H1 (cell line): ENCODE data around the gene ZNF277. TPM values are rescaled to one million over a fixed set of nuclear protein-coding genes. Genes with fewer than 3 reads are reported as not detected.

Experiments used
- CTCF ChIA-PET: fragments of 300-600 bp; sonication (Branson Sonifier 250); formaldehyde crosslinking; loops from one replicate; lab custom pipeline; 2021; ENCODE audit not compliant: partially characterized antibody; lab: Charles Lee
- POLR2A ChIA-PET: fragments of 300-600 bp; sonication (Branson Sonifier 250); formaldehyde crosslinking; loops from one replicate; lab custom pipeline; 2021; ENCODE audit warnings: inconsistent platforms; ENCODE audit not compliant: partially characterized antibody; lab: Charles Lee
- DNase-seq, 2 experiments: peaks; one replicate each; pipeline versions ENCODE4 v3.0.0 to v3.0.0-alpha.2; 2010 to 2022; ENCODE audit warnings: low spot score in 2 of 2, low read depth in 1 of 2, mixed read lengths in 1 of 2
- FAIRE-seq: peaks from 2 replicates; lab custom pipeline; 2011; peaks lifted over from hg19 to GRCh38; lab: Jason Lieb, UNC
- H2AFZ ChIP-seq: 2 replicates; pipeline ENCODE4 v1.8.1; 2012; ENCODE audit warnings: low read length, inconsistent platforms
- H2AK5ac ChIP-seq: 2 replicates; pipeline ENCODE4 v1.6.1; 2013; ENCODE audit warnings: low read depth, low read length
- H2BK120ac ChIP-seq: replicated peaks from 2 replicates; pipeline ENCODE3; 2013; ENCODE audit warnings: low read depth, low read length, inconsistent platforms
- H2BK12ac ChIP-seq: 2 replicates; pipeline ENCODE4 v1.6.1; 2013; ENCODE audit warnings: low read depth, low read length
- H2BK15ac ChIP-seq: 2 replicates; pipeline ENCODE4 v1.6.1; 2013; ENCODE audit warnings: low read length
- H2BK20ac ChIP-seq: 2 replicates; pipeline ENCODE4 v1.6.1; 2013; ENCODE audit warnings: low read length
- H2BK5ac ChIP-seq: 2 replicates; pipeline ENCODE4 v1.6.1; 2013; ENCODE audit warnings: low read depth, low read length
- H3K14ac ChIP-seq: 2 replicates; pipeline ENCODE4 v1.6.1; 2013; ENCODE audit warnings: inconsistent platforms; ENCODE audit not compliant: insufficient read length
- H3K18ac ChIP-seq: 2 replicates; pipeline ENCODE4 v1.6.1; 2013; ENCODE audit warnings: low read length; ENCODE audit errors: extremely low read depth
- H3K23ac ChIP-seq: 2 replicates; pipeline ENCODE4 v1.6.1; 2013; ENCODE audit warnings: inconsistent platforms; ENCODE audit not compliant: insufficient read length
- H3K23me2 ChIP-seq: 2 replicates; pipeline ENCODE4 v1.6.1; 2013; ENCODE audit warnings: low read depth, low read length
- H3K27ac ChIP-seq: 2 replicates; pipeline ENCODE4 v1.6.1; 2011; ENCODE audit warnings: low read depth, low read length, inconsistent platforms
- H3K27me3 ChIP-seq, 4 experiments: replicated peaks in 1 of 4; 1 replicate in 1 of 4; 2 replicates in 3 of 4; pipeline versions ENCODE4 v1.6.1 to v1.8.1; 2011 to 2013; ENCODE audit warnings: low read length in 3 of 4, mild to moderate bottlenecking in 3 of 4, inconsistent platforms in 2 of 4, mixed read lengths in 2 of 4, moderate library complexity in 1 of 4; ENCODE audit not compliant: control insufficient read depth in 3 of 4, insufficient read depth in 3 of 4; ENCODE audit errors: extremely low read depth in 1 of 4
- H3K36me3 ChIP-seq, 4 experiments: 2 replicates each; pipeline versions ENCODE4 v1.6.1 to v1.8.1; 2011 to 2013; ENCODE audit warnings: mild to moderate bottlenecking in 4 of 4, low read length in 3 of 4, moderate library complexity in 2 of 4, control low read depth in 1 of 4, inconsistent platforms in 1 of 4; ENCODE audit not compliant: insufficient read depth in 4 of 4, control insufficient read depth in 2 of 4
- H3K4ac ChIP-seq: replicated peaks from 2 replicates; pipeline ENCODE3; 2013; ENCODE audit warnings: low read length, low read depth, mixed read lengths, inconsistent platforms; ENCODE audit not compliant: insufficient read length
- H3K4me1 ChIP-seq, 4 experiments: replicated peaks in 1 of 4; 1 replicate in 1 of 4; 2 replicates in 3 of 4; pipeline versions ENCODE4 v1.6.1 to v1.8.1; 2011 to 2013; ENCODE audit warnings: low read length in 3 of 4, inconsistent platforms in 2 of 4, mixed read lengths in 1 of 4; ENCODE audit not compliant: insufficient read depth in 4 of 4, control insufficient read depth in 3 of 4
- H3K4me2 ChIP-seq, 2 experiments: 2 replicates each; pipeline versions ENCODE4 v1.6.1 to v1.8.1; 2011 to 2013; ENCODE audit warnings: low read depth in 2 of 2, low read length in 2 of 2, control low read depth in 1 of 2, inconsistent platforms in 1 of 2, mild to moderate bottlenecking in 1 of 2; ENCODE audit not compliant: insufficient read depth in 1 of 2
- H3K4me3 ChIP-seq, 4 experiments: fragments of 200-600, 300-600 bp in 1 of 4; sonication (generic), shearing (Covaris generic), sonication (Bioruptor Twin) in 1 of 4; 2 replicates each; pipeline versions ENCODE4 v1.5.1 to v1.8.1; 2011 to 2016; ENCODE audit warnings: low read length in 4 of 4, low read depth in 3 of 4, control low read depth in 2 of 4, inconsistent platforms in 2 of 4, mild to moderate bottlenecking in 2 of 4, mixed read lengths in 1 of 4, moderate library complexity in 1 of 4; ENCODE audit not compliant: insufficient read depth in 2 of 4; ENCODE audit errors: extremely low read depth in 1 of 4
- H3K56ac ChIP-seq: replicated peaks from 2 replicates; pipeline ENCODE3; 2013; ENCODE audit warnings: low read depth, mild to moderate bottlenecking, mixed read lengths, low read length, inconsistent platforms; ENCODE audit not compliant: insufficient read length
- H3K79me1 ChIP-seq: 2 replicates; pipeline ENCODE4 v1.6.1; 2013; ENCODE audit warnings: low read depth, low read length, control low read depth
- H3K79me2 ChIP-seq, 2 experiments: 2 replicates each; pipeline versions ENCODE4 v1.6.1 to v1.8.1; 2012 to 2013; ENCODE audit warnings: low read length in 2 of 2, mild to moderate bottlenecking in 2 of 2, inconsistent platforms in 1 of 2; ENCODE audit not compliant: insufficient read depth in 2 of 2, control insufficient read depth in 1 of 2
- H3K9ac ChIP-seq, 4 experiments: replicated peaks in 1 of 4; 1 replicate in 1 of 4; 2 replicates in 3 of 4; pipeline versions ENCODE4 v1.6.1 to v1.8.1; 2011 to 2013; ENCODE audit warnings: low read depth in 3 of 4, low read length in 3 of 4, control low read depth in 2 of 4, mild to moderate bottlenecking in 2 of 4, moderate library complexity in 2 of 4, inconsistent platforms in 1 of 4; ENCODE audit errors: extremely low read depth in 1 of 4
- H3K9me3 ChIP-seq, 2 experiments: 2 replicates each; pipeline versions ENCODE4 v1.6.1 to v1.8.1; 2012 to 2013; ENCODE audit warnings: mild to moderate bottlenecking in 2 of 2, moderate library complexity in 2 of 2, control low read depth in 1 of 2, inconsistent platforms in 1 of 2, low read depth in 1 of 2, low read length in 1 of 2, mixed read lengths in 1 of 2; ENCODE audit not compliant: insufficient read depth in 2 of 2
- H4K20me1 ChIP-seq, 2 experiments: replicated peaks in 1 of 2; 2 replicates each; pipeline versions ENCODE3 to v1.8.1; 2011 to 2013; ENCODE audit warnings: inconsistent platforms in 2 of 2, low read length in 2 of 2, mild to moderate bottlenecking in 1 of 2; ENCODE audit not compliant: insufficient read depth in 2 of 2, control insufficient read depth in 1 of 2
- H4K5ac ChIP-seq: 2 replicates; pipeline ENCODE4 v1.6.1; 2013; ENCODE audit warnings: low read length, low read depth, mixed read lengths, inconsistent platforms; ENCODE audit not compliant: insufficient read length
- H4K8ac ChIP-seq: 2 replicates; pipeline ENCODE4 v1.8.0; 2013; ENCODE audit warnings: mild to moderate bottlenecking, moderate library complexity, low read length, inconsistent platforms; ENCODE audit not compliant: insufficient read depth; ENCODE audit errors: extremely low read depth
- H4K91ac ChIP-seq: replicated peaks from 2 replicates; pipeline ENCODE3; 2013; ENCODE audit warnings: low read length, mixed read lengths, inconsistent platforms; ENCODE audit not compliant: insufficient read length
- BCL11A ChIP-seq, 2 experiments: IDR thresholded peaks; one replicate each; pipeline ENCODE4 v1.6.1; 2011; ENCODE audit warnings: low read depth in 2 of 2, low read length in 2 of 2, mild to moderate bottlenecking in 2 of 2
- CHD1 ChIP-seq: IDR thresholded peaks from 2 replicates; pipeline ENCODE4 v1.6.1; 2012; ENCODE audit warnings: low read depth, low read length, improper control_type of control experiment
- EP300 ChIP-seq, 2 experiments: IDR thresholded peaks; 1 replicate in 1 of 2; 2 replicates in 1 of 2; pipeline ENCODE4 v1.6.1; 2011 to 2012; ENCODE audit warnings: low read depth in 2 of 2, low read length in 2 of 2, mild to moderate bottlenecking in 2 of 2, borderline replicate concordance in 1 of 2, inconsistent platforms in 1 of 2, moderate library complexity in 1 of 2
- MAX ChIP-seq: IDR thresholded peaks from 2 replicates; pipeline ENCODE4 v1.6.1; 2012; ENCODE audit warnings: inconsistent platforms
- POLR2A ChIP-seq, 2 experiments: IDR thresholded peaks; 1 replicate in 1 of 2; 2 replicates in 1 of 2; pipeline ENCODE4 v1.6.1; 2011; ENCODE audit warnings: low read depth in 2 of 2, low read length in 2 of 2, mild to moderate bottlenecking in 2 of 2; ENCODE audit errors: control extremely low read depth in 1 of 2
- POU5F1 ChIP-seq: IDR thresholded peaks from 2 replicates; pipeline ENCODE4 v1.6.1; 2011; ENCODE audit warnings: low read depth, mild to moderate bottlenecking, low read length, moderate library complexity
- RFX5 ChIP-seq: IDR thresholded peaks from 2 replicates; pipeline ENCODE4 v1.6.1; 2011; ENCODE audit warnings: low read depth, low read length, improper control_type of control experiment, borderline replicate concordance
- RXRA ChIP-seq: IDR thresholded peaks from 2 replicates; pipeline ENCODE4 v1.6.1; 2011; ENCODE audit warnings: low read depth, mild to moderate bottlenecking, low read length, moderate library complexity; ENCODE audit not compliant: insufficient read depth
- SIX5 ChIP-seq: IDR thresholded peaks from 2 replicates; pipeline ENCODE4 v1.6.1; 2011; ENCODE audit warnings: mild to moderate bottlenecking, low read depth, low read length
- SP2 ChIP-seq: IDR thresholded peaks from 2 replicates; pipeline ENCODE4 v1.6.1; 2012; ENCODE audit warnings: mild to moderate bottlenecking, low read length, inconsistent platforms
- TAF1 ChIP-seq: IDR thresholded peaks from 2 replicates; pipeline ENCODE4 v1.6.1; 2011; ENCODE audit warnings: mild to moderate bottlenecking, low read depth, low read length
- WGBS, 2 experiments: shearing (Covaris generic) in 1 of 2; methylation state at CpG; one replicate each; pipeline versions ENCODE4 v1.1.6 to v1.1.7; 2013 to 2015; ENCODE audit warnings: low lambda C conversion rate in 2 of 2, mixed read lengths in 2 of 2, inconsistent platforms in 1 of 2, low coverage in 1 of 2, missing lambda C conversion rate in 1 of 2; ENCODE audit not compliant: insufficient replicate concordance in 2 of 2, insufficient coverage in 1 of 2, insufficient read length in 1 of 2; ENCODE audit errors: extremely low coverage in 1 of 2, missing lambda C conversion rate in 1 of 2; 5-methylcytosine and 5-hydroxymethylcytosine counted together
- polyA plus RNA-seq, 7 experiments: library from polyadenylated mRNA; depleted of rRNA in 3 of 7; stranded (reverse) in 5 of 7; unstranded in 2 of 7; fragments of >200 nt in 5 of 7; fragments of 200-250 nt in 2 of 7; gene quantifications; 1 replicate in 5 of 7; 2 replicates in 1 of 7; 4 replicates in 1 of 7; pipeline versions ENCODE4 v1.2.1 to v1.2.3, GENCODE V29; 2011 to 2013; ENCODE audit warnings: missing spikeins in 2 of 7, mixed read lengths in 2 of 7
- total RNA-seq: library from RNA; stranded (reverse); fragmentation: NEBNext Ultra II Directional; extraction: Animal tissue kit (Norgen Biotek cat#: 25700); gene quantifications from 2 replicates; pipeline ENCODE4 v1.2.1, GENCODE V29; 2021

ZNF277 gene
- total and polyA plus RNA-seq, 2 of the 8 experiments (the other 6 are each of a cell fraction or from before 2014, with no cell fraction given), result 5.1 to 21.7 TPM

- Histone ChIP-seq H3K27me3 (no peaks in the 10 kb centered on the region), H2BK120ac (no peak overlapping the region), H3K23ac (no peak overlapping the region), H4K5ac (no peak overlapping the region), H3K56ac (no peak overlapping the region), H3K27ac (no peak overlapping the region), H3K9ac (no peak overlapping the region), H3K36me3 (peaks cover 0 to 2% (median under 1%) of the 10 kb centered on the region in 4 experiments; a peak in 1 of 8 replicates), H4K91ac (no peak overlapping the region), H3K79me2 (no peaks in the 10 kb centered on the region), H3K4me1 (no peaks in the 10 kb centered on the region), H2BK15ac (no peak overlapping the region), H2BK5ac (no peak overlapping the region), H4K8ac (no peak overlapping the region), H3K79me1 (no peaks in the 10 kb centered on the region), H3K14ac (no peak overlapping the region), H2BK12ac (no peak overlapping the region), H4K20me1 (no peaks in the 10 kb centered on the region), H3K23me2 (no peaks in the 10 kb centered on the region), H3K9me3 (no peaks in the 10 kb centered on the region), H2BK20ac (no peak overlapping the region), H3K4ac (no peak overlapping the region), H2AFZ (no peak overlapping the region), H3K18ac (no peak overlapping the region), H2AK5ac (no peak overlapping the region), H3K4me2 (no peak overlapping the region), H3K4me3 (no peak overlapping the region)
- no peak for DNase-seq
- CTCF ChIA-PET, result interaction anchor here (1.3 to 1.5 kb wide), 2 partner anchors 22 to 134 kb away, joined by 3 to 4 read pairs; no protein-coding TSS in a partner anchor
- no peak for FAIRE-seq
- whole genome bisulfite sequencing, 2 experiments, result 93% methylated on average over 6 of the region's 6 CpGs; no CpG with 5 or more reads in 1 of the 2 experiments
- POLR2A ChIA-PET, result no interaction called here
- TF ChIP-seq EP300 (IDR thresholded peaks at IDR 0.05; ENCODE audit: borderline replicate concordance in 1 of 2, low read depth in 2 of 2, low read length in 2 of 2), result no peak
- no peak for TF ChIP-seq RXRA
- no peak for TF ChIP-seq TAF1
- no peak for TF ChIP-seq CHD1
- no peak for TF ChIP-seq SP2
- TF ChIP-seq BCL11A (IDR thresholded peaks at IDR 0.05; ENCODE audit: low read depth in 2 of 2, low read length in 2 of 2), result no peak
- TF ChIP-seq POLR2A (IDR thresholded peaks at IDR 0.05; ENCODE audit: control extremely low read depth in 1 of 2, low read depth in 2 of 2, low read length in 2 of 2), result no peak
- no peak for TF ChIP-seq SIX5
- no peak for TF ChIP-seq MAX
- no peak for TF ChIP-seq POU5F1
- no peak for TF ChIP-seq RFX5
Measured at GRCh38 chr7:112300831-112301407, 94.4 kb downstream of the ZNF277 start.
